Stomach (tissue), 9 donors: ENCODE measurements around the gene HCFC1. TPM values are rescaled to one million over a fixed set of nuclear protein-coding genes. Genes with fewer than 3 reads are reported as not detected.
A peak's percentile ranks its signal among the peaks of the same experiment; 100 is the strongest.

ENCODE experiments used
- DNase-seq, 2 donors: peaks; one replicate each; pipeline versions ENCODE4 v3.0.0 to v3.0.0-alpha.2; 2013 to 2019
- H3K27ac ChIP-seq, 5 donors: fragments of 200-600 bp in 4 of 5; sonication (generic) in 4 of 5; one replicate each; pipeline ENCODE4 v1.5.1; 2013 to 2019; ENCODE audit warnings: mild to moderate bottlenecking in 1 of 5, moderate library complexity in 1 of 5
- H3K27me3 ChIP-seq, 3 donors: fragments of 200-600 bp; sonication (generic); one replicate each; pipeline ENCODE4 v1.5.1; 2017 to 2019; ENCODE audit warnings: mixed run types in 1 of 3
- H3K36me3 ChIP-seq, 4 donors: fragments of 200-600 bp; sonication (generic); 1 replicate in 3 of 4; 2 replicates in 1 of 4; pipeline ENCODE4 v1.5.1; 2016 to 2019
- H3K4me1 ChIP-seq, 4 donors: fragments of 200-600 bp; sonication (generic); one replicate each; pipeline ENCODE4 v1.5.1; 2016 to 2019
- H3K4me3 ChIP-seq, 4 donors: fragments of 200-600 bp; sonication (generic) in 3 of 4; one replicate each; pipeline ENCODE4 v1.5.1; 2016 to 2019; ENCODE audit warnings: mild to moderate bottlenecking in 1 of 4
- H3K9me3 ChIP-seq, 4 donors: fragments of 200-600 bp; sonication (generic); one replicate each; pipeline ENCODE4 v1.5.1; 2016 to 2019
- CTCF ChIP-seq, 7 experiments: fragments of 450-650 bp in 4 of 7; fragments of 200-600 bp in 3 of 7; sonication (generic) in 3 of 7; IDR thresholded peaks; one replicate each; pipeline ENCODE4 v1.5.1; 2016 to 2019; ENCODE audit warnings: antibody characterized with exemption in 7 of 7, control low read depth in 2 of 7, mild to moderate bottlenecking in 1 of 7
- EP300 ChIP-seq: sonication (generic); formaldehyde crosslinking; IDR thresholded peaks from one replicate; pipeline ENCODE4 v1.6.1; 2017; ENCODE audit warnings: antibody characterized with exemption
- POLR2A ChIP-seq, 4 donors: fragments of 450-650 bp; IDR thresholded peaks; one replicate each; pipeline ENCODE4 v1.6.1; 2016; ENCODE audit warnings: antibody characterized with exemption in 4 of 4, control low read depth in 2 of 4, mild to moderate bottlenecking in 1 of 4, moderate library complexity in 1 of 4
- POLR2AphosphoS5 ChIP-seq, 3 donors: sonication (generic); formaldehyde crosslinking; IDR thresholded peaks; one replicate each; pipeline ENCODE4 v1.6.1; 2016; ENCODE audit warnings: antibody characterized with exemption in 3 of 3
- WGBS, 5 donors: extraction: QIAGEN DNeasy Blood & Tissue Kit in 3 of 5; methylation state at CpG; one replicate each; pipeline versions ENCODE4 v1.1.5 to v1.1.7; 2013 to 2018; 5-methylcytosine and 5-hydroxymethylcytosine counted together
- intact Hi-C: fragments of 100-400 bp; cut with DNase I; formaldehyde crosslinking; loops from one replicate; pipeline ENCODE4 v1.15.1; 2023; ENCODE audit warnings: low total_unique reads
- polyA plus RNA-seq, 3 donors: library from polyadenylated mRNA; stranded (reverse); fragments of 200-250 nt; gene quantifications; one replicate each; pipeline ENCODE4 v1.2.3, GENCODE V29; 2013
- total RNA-seq, 5 donors: library from RNA; depleted of rRNA; stranded (reverse); fragments of >200 nt; gene quantifications; one replicate each; pipeline versions ENCODE4 v1.1.0 to v1.2.3, GENCODE V29; 2014 to 2016
- donor health status: healthy with polysubstance abuse.
- donor health status: Bipolar disorder and iron deficiency.
- donor health status: healthy.

HCFC1 gene
- total and polyA plus RNA-seq, 8 donors = 9.0 to 61.6 (median 17.8) TPM

GRCh38 chrX:153919281-153919680 is 52.3 kb downstream of the HCFC1 start:
- Histone ChIP-seq H3K27ac (no peak overlapping the region), H3K9me3 (no peaks in the 10 kb centered on the region), H3K4me3 (no peak overlapping the region), H3K4me1 (peaks cover 0 to 34% (median 26%) of the 10 kb centered on the region in 4 donors), H3K27me3 (peaks cover 0 to 15% (median 0%) of the 10 kb centered on the region in 3 donors), H3K36me3 (peaks cover 0 to 17% (median 0%) of the 10 kb centered on the region in 4 donors)
- intact Hi-C loops = no loop called here
- WGBS, 5 donors = 84 to 100% (median 90%) methylated on average over 2 to 13 of the region's 13 CpGs
- no peak for DNase-seq
- TF ChIP-seq POLR2AphosphoS5 (IDR thresholded peaks at IDR 0.05) (no peak), EP300 (no peak), POLR2A (IDR thresholded peaks at IDR 0.05) (no peak), CTCF (IDR thresholded peaks at IDR 0.05) (no peak)

GRCh38 chrX:153917869-153918268 is 53.7 kb downstream of the HCFC1 start:
- 83 to 94% (median 84%) methylated on average over 6 of the region's 6 CpGs for WGBS, 5 donors
- no peaks in the 10 kb centered on the region for H3K9me3 ChIP-seq
- intact Hi-C loops = no loop called here
- H3K27ac ChIP-seq = no peak overlapping the region
- peaks cover 0 to 23% (median under 1%) of the 10 kb centered on the region in 4 donors for H3K36me3 ChIP-seq
- H3K4me1 ChIP-seq = peaks cover 0 to 20% (median 15%) of the 10 kb centered on the region in 4 donors
- DNase-seq = peak in 1 of 2 donors; percentile 1
- H3K27me3 ChIP-seq = peaks cover 0 to 17% (median 0%) of the 10 kb centered on the region in 3 donors
- no peak overlapping the region for H3K4me3 ChIP-seq
- TF ChIP-seq POLR2A (IDR thresholded peaks at IDR 0.05) (no peak), POLR2AphosphoS5 (IDR thresholded peaks at IDR 0.05) (no peak), EP300 (no peak), CTCF (IDR thresholded peaks at IDR 0.05) (no peak)

GRCh38 chrX:153913701-153914100 is 57.9 kb downstream of the HCFC1 start:
- H3K4me1 ChIP-seq = no peaks in the 10 kb centered on the region
- WGBS, 5 donors = 84 to 98% (median 90%) methylated on average over 5 to 17 of the region's 17 CpGs
- H3K27ac ChIP-seq = no peak overlapping the region
- intact Hi-C loops = no loop called here
- DNase-seq = no peak
- H3K27me3 ChIP-seq = peaks cover 0 to 13% (median 0%) of the 10 kb centered on the region in 3 donors
- H3K9me3 ChIP-seq = no peaks in the 10 kb centered on the region
- H3K36me3 ChIP-seq = peaks cover 0 to 25% (median 2%) of the 10 kb centered on the region in 4 donors
- no peak overlapping the region for H3K4me3 ChIP-seq
- TF ChIP-seq EP300 = no peak
- no peak for TF ChIP-seq CTCF (IDR thresholded peaks at IDR 0.05)
- TF ChIP-seq POLR2AphosphoS5 (IDR thresholded peaks at IDR 0.05) = no peak

DNA sequence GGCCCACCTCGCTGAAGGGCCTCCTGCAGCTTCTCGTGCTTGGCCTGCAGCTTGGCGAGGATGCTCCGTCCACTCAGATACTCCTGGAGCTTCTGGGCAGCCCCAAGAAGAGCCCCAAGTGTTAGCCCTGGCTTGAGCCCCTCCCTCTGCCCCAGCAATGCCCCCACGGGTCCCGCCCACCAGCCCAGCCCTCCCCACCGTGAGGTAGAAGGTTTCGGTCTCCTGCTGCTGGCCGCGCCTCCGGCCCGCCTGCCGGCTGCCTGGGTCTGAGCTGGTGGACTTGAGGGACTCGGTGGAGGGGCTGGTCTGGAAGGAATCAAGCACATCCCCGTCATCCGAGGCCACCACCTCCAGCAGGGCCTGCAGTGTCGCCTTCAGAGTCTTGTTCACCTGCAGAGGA is 58.4 kb downstream of the HCFC1 start:
- no peak overlapping the region for H3K4me3 ChIP-seq
- 69 to 81% (median 78%) methylated on average over 4 to 17 of the region's 17 CpGs for WGBS, 5 donors
- H3K27me3 ChIP-seq = peaks cover 0 to 14% (median 0%) of the 10 kb centered on the region in 3 donors

More for the DNA sequence above, 58.4 kb downstream of the HCFC1 start:
- DNase-seq = peak in 1 of 2 donors; percentile 7
- Histone ChIP-seq H3K27ac (no peak overlapping the region), H3K9me3 (no peaks in the 10 kb centered on the region), H3K4me1 (no peaks in the 10 kb centered on the region), H3K36me3 (peaks cover 0 to 20% (median 2%) of the 10 kb centered on the region in 4 donors)
- intact Hi-C loops = no loop called here
- TF ChIP-seq POLR2AphosphoS5 (IDR thresholded peaks at IDR 0.05) = no peak
- no peak for TF ChIP-seq CTCF (IDR thresholded peaks at IDR 0.05)
